Measurements from ENCODE around the gene KCNG2.

KCNG2 gene

DNA sequence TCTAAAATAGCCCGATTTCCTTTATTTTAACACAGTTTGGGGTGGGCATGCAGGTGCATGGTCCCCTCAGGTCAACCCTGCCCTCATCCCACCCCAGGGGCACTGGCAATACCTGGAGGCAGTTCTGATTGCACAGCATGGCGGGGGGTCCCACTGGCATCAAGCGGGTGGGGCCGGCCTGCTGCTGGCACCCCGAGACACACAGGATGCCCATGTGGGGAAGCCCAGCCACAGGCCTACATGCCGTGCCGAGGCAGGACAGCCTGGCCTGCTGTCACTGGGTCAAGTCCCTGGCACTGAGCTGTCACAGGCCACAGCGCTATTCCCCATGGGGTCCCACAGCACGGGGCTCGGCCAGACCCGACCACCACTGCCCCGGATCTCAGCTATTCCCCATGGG lies 11.9 kb upstream of the KCNG2 start:
- no peak for DNase-seq

DNA sequence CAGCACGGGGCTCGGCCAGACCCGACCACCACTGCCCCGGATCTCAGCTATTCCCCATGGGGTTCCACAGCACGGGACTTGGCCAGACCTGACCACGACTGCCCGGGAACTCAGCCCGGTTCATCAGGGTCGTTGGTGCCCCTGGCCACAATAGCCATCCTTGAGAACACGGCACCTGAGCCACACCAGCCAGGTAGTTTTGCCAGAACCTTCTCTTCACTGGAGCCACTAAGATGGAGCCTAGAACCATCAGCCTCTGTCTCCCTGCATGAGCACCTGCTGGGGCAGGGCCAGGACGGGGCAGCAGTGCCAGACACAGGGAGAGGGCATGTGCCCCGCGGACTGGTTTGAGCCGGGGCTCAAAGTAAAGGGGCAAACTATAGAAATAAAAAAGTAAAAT lies 11.4 kb upstream of the KCNG2 start:
- no peak for DNase-seq

DNA sequence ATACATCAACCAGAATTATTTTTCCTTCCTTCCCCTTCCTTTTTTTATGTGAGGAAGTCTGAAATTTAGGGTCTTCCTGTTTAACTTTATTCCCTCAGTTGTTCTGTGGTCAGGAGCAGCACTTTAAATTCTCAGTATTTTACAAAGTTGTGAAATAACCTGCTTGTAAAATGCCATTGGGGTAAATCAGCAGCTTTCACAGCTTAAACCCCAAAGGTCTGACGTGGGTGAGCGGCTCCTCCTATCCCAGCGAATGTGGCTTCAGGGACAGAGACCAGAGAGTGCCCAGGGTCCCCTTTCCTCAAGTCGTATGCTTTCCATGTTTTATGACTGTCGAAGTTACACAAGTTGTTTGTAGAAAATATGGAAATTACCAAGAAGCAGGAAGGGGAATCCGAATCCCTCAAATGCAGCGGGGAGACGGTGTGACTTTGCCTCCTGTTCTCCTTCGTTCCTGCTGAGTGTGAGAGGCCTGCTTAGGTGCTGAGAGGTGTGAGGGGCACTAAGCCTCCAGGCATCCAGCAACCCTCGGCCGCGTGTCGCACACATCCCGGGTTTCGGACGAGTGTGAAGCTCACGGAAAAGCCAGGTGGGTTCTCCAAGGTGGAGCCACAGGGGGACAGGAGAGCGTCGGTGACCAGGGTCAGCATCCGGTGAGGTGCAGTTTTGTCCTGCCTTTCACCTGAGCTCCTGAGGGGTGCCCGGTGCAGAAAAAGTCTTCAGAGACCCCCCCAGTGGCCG lies 10.8 kb upstream of the KCNG2 start:
- DNase-seq = no peak

DNA sequence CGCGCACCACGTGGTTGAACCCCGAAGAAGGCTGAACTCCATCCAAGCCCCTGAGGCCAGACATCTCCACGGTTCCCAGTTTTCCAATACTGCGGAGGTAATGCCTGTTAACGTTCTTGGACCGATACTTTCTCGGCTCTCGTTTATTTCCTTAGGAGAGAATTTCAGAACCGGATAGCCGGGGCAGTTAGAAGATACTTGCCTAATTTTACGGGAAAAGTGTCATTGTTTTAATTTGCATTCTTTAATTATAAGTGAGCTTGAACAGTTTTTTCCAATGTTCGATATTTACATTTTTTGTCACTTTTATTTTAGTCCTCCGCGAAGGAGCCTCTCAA lies 10.2 kb upstream of the KCNG2 start:
- no peak for DNase-seq

DNA sequence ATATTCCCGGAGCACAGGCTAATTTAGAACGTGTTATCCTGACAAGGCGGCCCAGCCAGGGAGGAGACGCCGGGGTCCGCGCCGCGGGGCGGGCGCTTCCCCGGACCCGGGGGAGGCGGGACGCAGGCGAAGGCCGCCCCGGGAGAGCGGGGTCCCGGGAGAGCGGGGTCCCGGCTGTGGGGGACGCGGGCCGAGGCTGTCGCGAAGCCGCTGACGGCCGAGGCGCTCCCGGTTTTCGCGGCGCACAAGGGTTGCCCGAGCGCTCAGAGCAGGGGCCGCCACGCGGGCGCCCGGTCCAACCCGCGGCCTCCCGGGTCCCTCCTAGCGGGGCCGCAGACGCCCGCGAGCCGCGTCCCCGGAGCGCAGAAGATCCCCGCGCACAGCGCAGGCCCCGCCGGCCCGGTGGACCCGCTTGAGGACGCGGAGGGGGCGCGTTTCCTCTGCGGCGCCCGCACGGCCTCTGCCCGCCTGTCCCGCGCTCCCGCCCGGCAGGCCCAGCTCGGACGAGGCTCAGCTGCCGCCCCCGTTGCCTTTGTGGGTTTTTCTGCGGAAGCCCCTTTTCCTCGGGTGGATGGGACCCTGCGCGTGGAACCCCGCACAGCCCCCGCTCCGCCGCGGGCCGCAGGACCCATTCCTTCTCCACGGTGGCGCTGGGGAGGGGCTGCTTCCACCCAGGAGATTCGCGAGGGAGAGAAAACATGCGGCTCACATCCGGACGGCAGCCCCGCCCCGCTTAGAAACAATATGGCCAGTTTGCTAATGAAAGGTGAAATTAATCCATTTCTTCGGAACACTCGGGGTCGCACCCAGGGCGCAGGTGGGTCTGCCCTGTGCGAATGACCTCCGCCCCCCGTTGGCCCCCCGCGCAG lies 9.6 kb upstream of the KCNG2 start:
- DNase-seq = no peak

DNA sequence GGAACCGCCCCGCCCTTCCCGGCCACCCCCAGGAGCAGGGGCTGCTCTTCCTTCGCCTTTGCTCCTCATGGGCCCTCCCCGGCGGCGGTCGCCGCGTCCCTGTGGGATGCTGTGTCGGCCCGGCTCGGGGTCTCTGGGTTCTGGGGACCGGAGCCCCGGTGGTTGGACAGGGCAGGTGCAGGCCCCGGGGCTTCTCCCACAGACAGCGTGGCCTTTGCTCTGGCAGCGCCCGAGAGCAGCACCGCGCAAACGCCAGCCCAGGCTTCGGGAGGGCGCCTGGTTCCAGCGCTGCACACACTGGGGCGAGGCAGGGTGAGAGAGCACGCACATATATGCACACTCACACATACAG lies 9.0 kb upstream of the KCNG2 start:
- DNase-seq = no peak

DNA sequence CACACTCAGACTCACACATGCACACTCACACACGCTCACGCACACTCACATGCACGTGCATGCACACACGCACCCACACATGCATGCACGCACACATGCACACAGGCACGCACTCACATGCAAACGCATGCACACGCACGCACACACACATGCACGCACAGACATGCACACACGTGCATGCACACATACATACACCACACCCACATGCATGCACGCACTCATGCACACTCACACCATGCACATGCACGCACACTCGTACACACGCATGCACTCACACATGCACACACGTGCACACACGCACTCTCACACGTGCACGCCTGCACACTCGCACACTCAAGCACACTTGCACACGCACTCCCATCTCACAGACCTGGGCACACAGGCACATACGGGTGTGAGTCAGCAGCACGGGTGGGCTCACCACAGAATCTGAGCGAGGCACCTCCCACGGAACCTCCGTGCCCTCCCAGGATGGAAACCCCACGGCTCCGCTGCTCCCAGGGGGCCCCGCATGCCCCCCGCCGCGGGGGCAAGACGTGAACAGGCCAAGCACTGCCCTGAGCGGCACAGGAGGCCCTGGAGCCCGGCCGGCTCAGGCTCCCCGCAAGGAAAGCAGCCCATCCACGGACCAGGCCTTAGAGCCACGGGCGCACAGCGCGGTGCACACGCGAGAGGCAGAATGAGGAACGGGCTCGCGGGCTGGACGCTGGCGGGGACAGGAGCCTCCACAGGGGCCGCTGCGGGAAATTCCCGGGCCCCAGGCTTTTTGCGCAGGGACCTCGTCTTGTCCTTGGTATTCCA lies 8.4 kb upstream of the KCNG2 start:
- no peak for DNase-seq

DNA sequence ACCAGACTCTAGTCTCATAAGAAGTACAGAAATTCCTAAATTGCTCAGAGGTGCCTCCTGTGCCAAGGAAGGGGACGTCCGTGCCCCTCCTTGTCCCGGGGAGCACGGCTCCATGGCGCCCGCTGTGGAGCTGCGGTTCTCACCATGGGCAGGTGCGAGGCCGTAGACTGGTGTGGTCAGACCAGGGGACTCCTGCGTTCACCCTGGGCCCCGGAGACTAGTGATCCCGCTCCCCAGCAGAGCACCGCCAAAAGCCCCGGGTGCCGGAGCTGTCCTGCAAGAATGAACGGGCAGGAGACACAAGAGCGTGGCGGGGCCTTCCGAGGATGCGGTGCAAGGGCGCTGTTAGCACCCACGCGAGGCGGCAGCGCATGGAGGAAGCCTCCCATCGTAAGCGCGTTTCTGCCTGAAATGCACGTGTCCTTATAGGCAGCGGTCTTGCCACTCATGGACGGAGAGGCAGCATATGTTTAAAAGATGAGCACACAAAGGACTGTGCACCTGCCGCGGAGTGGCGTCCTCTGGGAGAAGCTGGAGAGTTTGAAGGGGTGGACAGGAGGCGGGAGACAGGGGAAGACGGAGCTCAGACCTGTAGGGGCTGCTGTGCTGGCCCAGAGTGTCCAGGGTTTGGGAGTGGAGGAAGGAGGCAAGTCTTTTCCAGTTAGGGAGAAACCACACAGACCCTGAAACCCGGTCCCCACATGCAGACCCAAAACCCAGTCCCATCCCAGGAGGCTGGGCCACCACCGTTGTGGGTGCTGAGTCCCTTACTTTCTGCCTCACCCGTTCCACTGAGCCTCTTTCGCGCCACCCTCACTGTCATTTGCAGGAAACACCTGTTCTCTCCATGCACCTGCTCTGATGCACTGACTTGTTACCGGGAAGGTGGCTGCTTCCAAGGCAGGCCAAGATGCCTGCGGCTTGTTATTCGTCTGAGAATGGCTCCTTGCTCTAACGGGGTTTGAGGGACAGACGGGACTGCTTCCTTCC lies 7.5 kb upstream of the KCNG2 start:
- DNase-seq = no peak

DNA sequence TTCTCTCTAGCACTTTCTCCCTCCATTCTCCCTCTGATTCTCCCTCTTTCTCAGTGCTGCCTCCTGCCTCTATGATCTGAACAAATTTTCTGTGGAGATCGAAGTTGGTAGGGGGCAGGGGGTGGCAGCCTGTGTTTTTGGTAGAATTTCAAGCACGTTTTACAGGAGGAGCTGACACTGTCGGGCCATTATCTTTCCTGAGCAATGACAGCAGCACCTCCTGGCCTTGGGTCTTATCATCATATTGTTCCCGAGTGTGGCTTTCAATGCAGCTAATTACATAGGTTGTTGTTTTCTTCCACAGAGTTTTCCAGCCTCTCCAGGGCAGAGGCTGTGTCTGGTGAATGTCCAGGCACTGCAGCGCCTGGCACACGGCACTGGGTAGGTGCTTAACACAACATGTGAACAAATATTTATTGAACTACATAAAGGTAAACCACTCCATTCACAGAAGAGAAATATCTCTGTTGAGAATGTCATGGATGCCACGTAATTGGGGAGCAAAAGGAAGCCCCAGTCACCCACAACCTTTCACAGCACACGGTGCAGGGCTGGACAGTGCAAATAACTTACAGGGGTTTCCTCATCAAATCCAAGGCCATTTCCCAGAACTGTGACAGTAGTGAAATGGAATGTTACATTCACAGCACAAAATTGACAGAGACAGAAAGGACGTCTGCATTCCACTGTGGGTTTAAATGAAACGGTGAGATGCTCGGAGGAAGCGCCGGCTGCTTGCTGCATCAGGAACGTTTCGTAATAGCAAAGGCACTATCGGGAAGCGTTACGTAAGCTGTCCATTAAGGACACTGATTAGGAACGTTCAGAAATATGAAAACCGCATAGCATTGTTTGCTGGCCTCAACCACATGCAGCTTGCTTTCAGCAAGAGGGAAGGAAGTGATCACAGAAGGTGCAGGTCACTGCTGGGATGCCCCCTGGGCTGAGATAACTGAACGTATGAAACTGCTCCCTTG lies 6.5 kb upstream of the KCNG2 start:
- no peak for DNase-seq

DNA sequence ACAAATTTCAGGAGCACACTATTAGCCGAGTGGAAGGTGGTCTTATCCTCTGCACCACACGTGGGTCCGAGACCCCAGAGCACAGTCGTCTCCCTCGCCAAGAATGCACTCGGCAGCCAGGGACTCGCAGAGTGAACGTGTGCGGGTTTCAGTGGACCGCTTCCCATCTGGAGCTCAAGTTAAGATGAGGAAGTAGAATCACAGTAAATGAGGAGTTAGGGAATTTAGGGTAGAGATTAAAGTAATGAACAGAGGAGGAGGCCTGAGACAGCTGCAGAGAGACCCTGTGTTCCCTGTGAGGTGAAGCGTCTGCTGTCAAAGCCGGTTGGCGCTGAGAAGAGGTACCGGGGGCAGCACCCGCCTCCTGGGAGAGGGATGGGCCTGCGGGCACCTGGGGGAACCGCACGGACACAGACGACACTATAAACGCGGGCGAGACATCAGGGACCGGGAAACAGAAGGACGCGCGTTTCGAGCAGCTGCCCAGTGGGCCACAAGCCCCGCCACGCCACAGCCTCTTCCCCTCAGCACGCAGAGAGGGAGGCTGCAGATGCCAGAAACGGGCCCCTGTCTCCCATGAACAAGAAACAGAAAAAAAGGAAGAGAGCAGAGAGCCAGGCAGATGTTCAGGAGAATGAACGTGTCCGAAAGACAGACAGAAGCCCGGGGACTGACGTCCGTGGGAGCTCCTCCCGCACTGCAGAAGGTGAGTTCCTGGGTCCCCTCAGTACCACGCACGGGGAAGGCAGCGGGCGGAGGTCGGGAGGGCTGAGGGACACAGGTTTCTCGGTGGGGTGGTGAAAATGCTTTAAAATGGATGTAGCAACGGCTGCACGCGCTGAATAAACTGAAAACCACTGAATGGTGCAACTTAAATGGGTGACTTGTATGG lies 5.4 kb upstream of the KCNG2 start:
- no peak for DNase-seq

DNA sequence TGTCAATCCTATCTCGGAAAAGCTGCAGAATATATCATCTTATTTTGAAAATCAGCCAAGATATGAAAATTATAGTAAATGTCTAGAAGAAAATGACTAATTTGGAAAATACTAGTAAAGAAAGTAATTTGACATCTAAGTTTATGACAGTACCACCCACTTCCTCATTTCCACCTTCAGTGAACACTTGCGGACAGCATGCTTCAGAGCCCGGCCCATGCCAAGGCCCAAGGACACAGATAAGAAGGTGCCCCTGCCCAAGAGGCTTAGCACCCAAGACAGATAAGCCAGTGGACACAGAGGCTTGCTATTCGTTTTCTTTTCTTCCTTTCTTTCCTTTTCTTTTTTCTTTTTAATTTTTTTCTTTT lies 4.8 kb upstream of the KCNG2 start:
- no peak for DNase-seq

DNA sequence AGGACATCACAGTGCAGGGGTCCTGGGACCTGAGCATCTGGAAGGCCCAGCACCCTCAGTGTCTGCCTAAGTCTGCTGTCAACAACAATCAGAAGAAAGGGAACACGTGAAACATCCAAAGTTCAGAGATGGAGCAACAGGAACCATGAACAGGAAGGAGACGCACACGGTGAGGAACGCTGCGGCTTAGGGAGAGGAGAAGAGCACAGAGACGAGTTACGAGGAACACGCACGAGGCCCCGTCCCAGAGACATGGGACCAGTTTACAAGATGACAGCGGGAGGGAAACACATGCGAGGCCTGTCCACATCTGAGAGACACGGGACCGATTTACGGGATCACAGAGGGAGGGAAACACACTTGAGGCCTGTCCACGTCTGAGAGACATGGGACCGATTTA lies 2.9 kb upstream of the KCNG2 start:
- no peak for DNase-seq

DNA sequence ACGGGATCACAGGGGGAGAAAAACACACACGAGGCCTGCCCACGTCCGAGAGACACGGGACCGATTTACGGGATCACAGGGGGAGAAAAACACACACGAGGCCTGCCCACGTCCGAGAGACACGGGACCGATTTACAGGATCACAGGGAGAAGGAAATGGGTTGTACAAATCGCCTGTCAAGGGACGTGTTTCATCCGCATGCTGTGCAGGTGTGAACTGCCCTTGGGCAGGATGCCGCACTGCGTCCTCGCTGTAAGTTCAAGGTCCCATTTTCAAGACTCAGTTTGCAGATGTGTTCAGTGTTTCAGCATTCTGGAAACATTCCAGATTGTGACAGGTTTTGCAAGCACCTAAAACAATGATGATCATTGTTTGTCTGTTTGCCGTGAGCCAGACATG lies 2.3 kb upstream of the KCNG2 start:
- no peak for DNase-seq

DNA sequence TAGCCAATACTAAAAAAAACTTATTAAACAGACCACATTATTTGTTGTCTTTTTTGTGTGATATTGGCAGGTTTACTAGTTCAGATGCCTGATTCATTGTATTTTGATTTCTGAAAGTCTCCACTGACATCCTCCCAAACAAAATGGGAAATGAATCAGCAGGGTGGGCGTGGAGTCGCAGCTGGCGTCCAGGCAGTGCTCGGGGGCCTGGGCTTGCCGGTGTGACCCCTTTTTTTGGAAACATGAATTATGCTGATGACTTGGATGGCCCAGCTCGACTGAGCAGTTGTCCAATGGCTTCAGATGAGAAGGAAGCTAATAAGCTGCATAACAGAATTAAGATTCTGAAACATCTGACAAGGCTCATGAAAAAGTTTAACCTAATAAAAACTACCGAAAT lies 1.7 kb upstream of the KCNG2 start:
- DNase-seq = no peak

DNA sequence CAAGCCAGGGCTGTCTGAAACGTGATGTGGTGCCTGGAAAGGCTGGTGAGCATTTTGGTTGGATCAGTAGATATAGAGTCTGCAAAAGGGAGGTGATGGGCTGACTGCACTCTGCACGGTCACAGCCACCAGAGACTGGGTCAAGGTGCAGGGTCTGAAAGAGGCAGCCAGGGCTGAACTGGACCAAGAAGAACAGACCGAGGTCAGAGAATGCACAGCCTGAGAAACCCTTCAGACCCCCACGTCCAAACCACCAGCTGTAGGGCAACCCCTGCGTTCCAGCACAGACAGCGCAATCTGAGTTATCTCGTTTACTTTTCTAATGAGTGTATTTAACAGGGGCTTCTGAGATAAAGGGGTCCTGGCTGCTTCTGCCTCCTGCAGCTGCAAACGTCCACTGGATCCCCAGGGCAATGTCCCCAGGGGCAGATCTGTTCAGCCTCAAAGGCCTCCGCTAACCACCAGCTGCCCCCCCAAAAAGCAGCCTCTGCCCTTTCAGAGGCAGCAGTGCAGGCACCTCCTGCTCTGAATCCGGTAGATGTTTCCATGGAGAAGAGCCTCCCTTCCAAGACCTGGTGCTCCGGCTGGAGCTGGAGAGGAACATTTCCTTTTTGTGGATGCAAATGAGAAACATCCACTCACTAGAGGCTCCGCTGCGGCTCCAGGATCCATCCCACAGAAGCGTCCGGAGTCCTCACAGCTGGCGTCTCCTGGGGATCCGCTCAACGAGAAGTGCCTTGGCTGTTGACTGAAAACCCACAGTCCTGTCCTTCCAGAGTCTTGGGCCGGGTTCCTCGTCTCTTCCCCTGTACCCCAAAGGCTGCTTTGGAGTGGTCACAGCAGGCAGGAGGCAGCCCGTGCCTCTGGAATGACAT lies 970 bp upstream of the KCNG2 start:
- DNase-seq = no peak

DNA sequence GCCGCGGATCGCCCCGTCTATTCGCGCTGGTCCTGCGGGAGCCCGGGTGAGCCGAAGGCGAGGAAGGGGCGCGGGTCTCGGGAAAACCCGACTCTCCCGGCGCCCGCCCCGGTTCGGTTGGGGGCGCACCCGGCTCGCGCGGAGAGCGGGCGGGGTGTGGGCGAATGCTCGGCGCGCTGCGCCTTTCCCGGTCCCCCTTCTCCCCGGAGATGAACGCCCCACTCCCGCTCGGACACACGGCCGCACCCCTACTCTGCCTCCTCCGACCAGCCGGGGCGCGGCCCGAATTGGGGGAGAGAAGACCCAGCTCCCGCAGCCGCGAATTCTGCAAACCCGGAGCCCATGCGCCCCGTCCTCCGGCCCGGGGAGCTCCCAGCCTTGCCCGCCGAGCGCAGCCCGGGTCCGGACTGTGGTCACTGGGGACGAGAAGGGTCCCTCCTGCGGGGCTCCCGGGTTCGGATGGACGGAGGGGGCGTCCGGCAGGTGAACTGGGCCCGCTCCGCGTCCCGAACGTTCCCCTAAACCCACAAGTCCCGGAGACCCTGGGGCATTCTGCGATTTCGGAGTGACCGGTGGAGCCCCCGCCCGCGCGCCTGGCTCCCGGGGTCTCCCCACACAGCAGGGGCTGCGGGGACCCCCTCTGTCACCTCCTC lies 734 bp downstream of the KCNG2 start:
- no peak for DNase-seq

DNA sequence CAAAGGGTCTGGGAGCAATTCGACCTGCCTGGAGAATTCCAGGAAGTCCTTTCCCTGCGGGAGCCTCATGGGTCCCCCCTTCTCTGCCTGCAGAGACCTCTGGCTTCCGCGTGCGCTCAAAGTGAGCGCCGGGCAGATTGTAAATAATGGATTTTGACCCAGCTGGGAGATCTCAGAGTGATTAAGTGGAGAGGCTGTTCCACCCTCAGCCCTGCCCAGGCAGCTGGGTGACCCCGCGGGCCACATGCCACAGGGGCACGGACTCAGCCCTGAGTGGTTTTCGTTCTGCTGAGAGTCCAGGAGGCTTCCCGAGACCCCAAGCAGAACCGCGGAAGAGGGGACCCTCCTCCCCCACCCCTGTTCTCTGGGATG lies 1.2 kb downstream of the KCNG2 start:
- DNase-seq = no peak

DNA sequence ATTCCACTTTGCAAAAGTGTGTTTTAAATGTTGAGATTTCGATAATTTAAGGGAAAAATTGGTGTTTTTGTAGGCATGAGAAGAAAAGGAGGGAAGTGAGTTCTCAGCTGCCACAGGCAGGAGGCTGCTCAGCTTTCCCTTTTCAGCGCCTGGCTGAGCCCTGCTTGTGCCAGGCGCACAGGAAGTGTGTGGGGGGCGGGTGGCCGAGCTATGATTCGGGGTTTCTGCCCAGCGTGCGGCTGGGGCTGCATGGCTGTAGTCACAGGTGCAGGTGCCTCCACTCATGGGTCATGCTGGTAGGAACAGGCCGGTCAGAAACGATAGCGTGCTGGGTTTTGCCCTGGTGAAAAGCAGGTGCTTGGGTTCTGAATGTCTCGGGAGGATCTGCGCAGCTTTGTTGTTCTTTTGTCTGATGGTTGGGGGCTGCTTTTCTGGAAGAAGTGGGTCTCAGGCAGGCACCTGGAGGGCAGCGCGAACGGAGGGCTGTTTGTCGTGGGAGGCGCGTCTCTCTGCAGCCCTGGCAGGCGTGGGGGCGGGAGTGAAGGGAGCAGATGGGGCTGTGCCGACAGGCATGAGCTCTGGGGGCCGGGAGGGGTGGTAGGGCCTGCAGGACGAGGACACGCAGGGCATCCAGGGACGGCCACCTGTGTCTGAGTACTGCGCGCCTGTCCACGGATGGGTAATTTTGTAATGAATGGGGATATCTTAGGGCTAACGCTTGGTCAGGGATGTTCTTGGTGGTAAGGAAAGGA lies 2.1 kb downstream of the KCNG2 start:
- DNase-seq = no peak

Measured in NCI-H1694 treated with DMSO at 0.1 percent for 48 hours (cell line).